ENCODE measurements around the gene SIK3. TPM values are rescaled to one million over a fixed set of nuclear protein-coding genes. Genes with fewer than 3 reads are reported as not detected.

Gene SIK3
- total and polyA plus RNA-seq, 12 donors: 11.7 to 176 (median 25.2) TPM

GRCh38 chr11:116962108-116962507 lies 136.1 kb downstream of the SIK3 start:
- no peak for DNase-seq
- Histone ChIP-seq H3K27me3 (no peaks in the 10 kb centered on the region), H3K4me3 (no peak overlapping the region), H3K27ac (no peak overlapping the region), H3K4me1 (replicated peaks in 1 of 2) (peaks cover 0 to 14% of the 10 kb centered on the region in 2 donors), H3K9me3 (replicated peaks in 1 of 3) (no peaks in the 10 kb centered on the region), H3K36me3 (replicated peaks in 1 of 2) (no peaks in the 10 kb centered on the region)
- WGBS, 4 donors: 81 to 90% (median 87%) methylated on average over 4 of the region's 4 CpGs
- intact Hi-C loops (cut with DNase I): no loop called here
- no peak for TF ChIP-seq POLR2A (IDR thresholded peaks at IDR 0.05)
- TF ChIP-seq, protein P1, sequence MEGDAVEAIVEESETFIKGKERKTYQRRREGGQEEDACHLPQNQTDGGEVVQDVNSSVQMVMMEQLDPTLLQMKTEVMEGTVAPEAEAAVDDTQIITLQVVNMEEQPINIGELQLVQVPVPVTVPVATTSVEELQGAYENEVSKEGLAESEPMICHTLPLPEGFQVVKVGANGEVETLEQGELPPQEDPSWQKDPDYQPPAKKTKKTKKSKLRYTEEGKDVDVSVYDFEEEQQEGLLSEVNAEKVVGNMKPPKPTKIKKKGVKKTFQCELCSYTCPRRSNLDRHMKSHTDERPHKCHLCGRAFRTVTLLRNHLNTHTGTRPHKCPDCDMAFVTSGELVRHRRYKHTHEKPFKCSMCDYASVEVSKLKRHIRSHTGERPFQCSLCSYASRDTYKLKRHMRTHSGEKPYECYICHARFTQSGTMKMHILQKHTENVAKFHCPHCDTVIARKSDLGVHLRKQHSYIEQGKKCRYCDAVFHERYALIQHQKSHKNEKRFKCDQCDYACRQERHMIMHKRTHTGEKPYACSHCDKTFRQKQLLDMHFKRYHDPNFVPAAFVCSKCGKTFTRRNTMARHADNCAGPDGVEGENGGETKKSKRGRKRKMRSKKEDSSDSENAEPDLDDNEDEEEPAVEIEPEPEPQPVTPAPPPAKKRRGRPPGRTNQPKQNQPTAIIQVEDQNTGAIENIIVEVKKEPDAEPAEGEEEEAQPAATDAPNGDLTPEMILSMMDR (IDR thresholded peaks at IDR 0.05): no peak

- no peaks in the 10 kb centered on the region for H3K9me3 ChIP-seq (replicated peaks in 1 of 3)
- TF ChIP-seq POLR2A (IDR thresholded peaks at IDR 0.05): no peak
- TF ChIP-seq, protein P1 (IDR thresholded peaks at IDR 0.05): no peak
- no peak overlapping the region for H3K27ac ChIP-seq
- WGBS, 4 donors: 64 to 87% (median 79%) methylated on average over 3 of the region's 3 CpGs
- intact Hi-C loops (cut with DNase I): no loop called here
- H3K4me1 ChIP-seq (replicated peaks in 1 of 2): peaks cover 0 to 14% of the 10 kb centered on the region in 2 donors
- DNase-seq: no peak
- H3K36me3 ChIP-seq (replicated peaks in 1 of 2): no peaks in the 10 kb centered on the region
- no peak overlapping the region for H3K4me3 ChIP-seq
- H3K27me3 ChIP-seq: no peaks in the 10 kb centered on the region
These were observed 137.3 kb downstream of the SIK3 start for GRCh38 chr11:116960930-116961329.

GRCh38 chr11:116958246-116958645 lies 140.0 kb downstream of the SIK3 start:
- WGBS, 4 donors: 72 to 77% (median 73%) methylated on average over 3 of the region's 3 CpGs
- TF ChIP-seq, protein P1 (IDR thresholded peaks at IDR 0.05): no peak
- no peak for TF ChIP-seq POLR2A (IDR thresholded peaks at IDR 0.05)
- DNase-seq: no peak
- no peaks in the 10 kb centered on the region for H3K9me3 ChIP-seq (replicated peaks in 1 of 3)
- no peak overlapping the region for H3K27ac ChIP-seq
- peaks cover 0 to 8% of the 10 kb centered on the region in 2 donors for H3K36me3 ChIP-seq (replicated peaks in 1 of 2)
- H3K4me3 ChIP-seq: no peak overlapping the region
- intact Hi-C loops (cut with DNase I): no loop called here
- peaks cover 0 to 8% of the 10 kb centered on the region in 2 donors for H3K4me1 ChIP-seq (replicated peaks in 1 of 2)
- no peaks in the 10 kb centered on the region for H3K27me3 ChIP-seq

DNA sequence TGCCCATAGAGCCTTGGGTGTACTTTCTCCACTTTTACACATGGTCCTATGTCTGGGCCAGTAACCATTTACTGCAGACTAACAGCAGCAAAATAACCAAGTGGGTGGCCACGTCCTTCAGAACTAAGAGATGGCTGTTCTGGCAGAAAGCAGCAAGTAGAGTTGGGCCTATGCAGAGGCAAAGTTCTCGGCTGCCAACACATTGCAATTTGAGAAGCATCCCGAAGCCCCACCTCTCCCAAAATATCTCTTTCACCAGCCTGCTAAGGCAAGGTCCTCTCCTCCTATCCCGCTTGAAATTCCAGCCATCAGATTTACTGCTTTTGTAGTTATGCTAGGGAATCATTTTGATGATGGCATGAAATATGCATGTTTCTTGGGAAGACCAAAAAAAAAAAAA lies 142.3 kb downstream of the SIK3 start:
- H3K27me3 ChIP-seq: no peaks in the 10 kb centered on the region
- intact Hi-C loops (cut with DNase I): no loop called here
- peaks cover 0 to 8% of the 10 kb centered on the region in 2 donors for H3K4me1 ChIP-seq (replicated peaks in 1 of 2)
- no peak for DNase-seq
- H3K9me3 ChIP-seq (replicated peaks in 1 of 3): no peaks in the 10 kb centered on the region
- no peak overlapping the region for H3K27ac ChIP-seq
- TF ChIP-seq, protein P1 (IDR thresholded peaks at IDR 0.05): no peak
- no peak for TF ChIP-seq POLR2A (IDR thresholded peaks at IDR 0.05)
- WGBS, 4 donors: 84 to 96% (median 88%) methylated on average over 4 of the region's 4 CpGs
- H3K4me3 ChIP-seq: no peak overlapping the region
- H3K36me3 ChIP-seq (replicated peaks in 1 of 2): peaks cover 0 to 8% of the 10 kb centered on the region in 2 donors

Measured in adrenal gland (tissue), 12 donors.